ENCODE data around the gene CCNI2.

DNA sequence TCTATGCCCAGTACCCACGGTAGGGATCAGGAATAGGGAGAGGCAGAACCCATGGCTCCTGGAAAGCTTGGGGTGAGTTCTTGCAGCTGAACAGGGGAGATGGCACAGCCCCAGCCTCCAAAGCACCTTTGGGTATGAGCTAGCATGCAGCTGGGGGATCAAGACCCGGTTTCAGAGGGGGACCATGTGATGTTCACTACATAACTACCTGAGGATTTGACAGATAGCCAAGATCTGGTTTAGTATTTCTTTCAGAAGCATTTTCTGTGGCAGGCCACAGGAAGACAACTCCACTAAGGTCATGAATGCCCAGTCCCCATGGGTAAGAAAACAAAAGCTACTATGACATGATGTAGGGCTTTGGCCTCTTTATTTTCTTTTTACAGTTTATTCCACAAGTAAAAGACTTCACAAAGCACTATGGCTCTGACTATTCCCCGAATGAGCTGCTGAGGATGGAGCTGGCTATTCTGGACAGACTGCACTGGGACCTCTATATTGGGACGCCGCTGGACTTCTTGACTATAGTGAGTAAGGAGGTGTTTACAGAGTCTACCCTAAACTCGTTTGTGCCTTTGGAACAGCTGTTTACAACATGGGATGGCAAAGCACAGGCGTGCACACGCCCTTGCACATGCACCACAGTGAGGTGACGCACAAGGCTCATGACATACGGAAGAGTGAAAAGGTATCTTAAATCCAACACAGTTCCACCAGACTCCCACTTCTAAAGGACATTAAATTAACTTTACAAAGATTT lies 3.4 kb downstream of the CCNI2 start:
- no peak for TF ChIP-seq EZH2 (IDR thresholded peaks at IDR 0.05; ENCODE audit: borderline replicate concordance, low read depth, low read length, poor library complexity, severe bottlenecking)
- TF ChIP-seq, protein P1, sequence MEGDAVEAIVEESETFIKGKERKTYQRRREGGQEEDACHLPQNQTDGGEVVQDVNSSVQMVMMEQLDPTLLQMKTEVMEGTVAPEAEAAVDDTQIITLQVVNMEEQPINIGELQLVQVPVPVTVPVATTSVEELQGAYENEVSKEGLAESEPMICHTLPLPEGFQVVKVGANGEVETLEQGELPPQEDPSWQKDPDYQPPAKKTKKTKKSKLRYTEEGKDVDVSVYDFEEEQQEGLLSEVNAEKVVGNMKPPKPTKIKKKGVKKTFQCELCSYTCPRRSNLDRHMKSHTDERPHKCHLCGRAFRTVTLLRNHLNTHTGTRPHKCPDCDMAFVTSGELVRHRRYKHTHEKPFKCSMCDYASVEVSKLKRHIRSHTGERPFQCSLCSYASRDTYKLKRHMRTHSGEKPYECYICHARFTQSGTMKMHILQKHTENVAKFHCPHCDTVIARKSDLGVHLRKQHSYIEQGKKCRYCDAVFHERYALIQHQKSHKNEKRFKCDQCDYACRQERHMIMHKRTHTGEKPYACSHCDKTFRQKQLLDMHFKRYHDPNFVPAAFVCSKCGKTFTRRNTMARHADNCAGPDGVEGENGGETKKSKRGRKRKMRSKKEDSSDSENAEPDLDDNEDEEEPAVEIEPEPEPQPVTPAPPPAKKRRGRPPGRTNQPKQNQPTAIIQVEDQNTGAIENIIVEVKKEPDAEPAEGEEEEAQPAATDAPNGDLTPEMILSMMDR (conservative IDR thresholded peaks at IDR 0.05; ENCODE audit: low read depth, low read length), result no peak
